Activated CD4-positive, alpha-beta T cell treated with anti-CD3 and anti-CD28 coated beads for 1 hour (primary cell): ENCODE data around the gene NAP1L2.
A peak's percentile ranks its signal among the peaks of the same experiment; 100 is the strongest.
"Not testable (repeated sequence)": the region's sequence is repeated elsewhere in the genome, so short reads cannot be mapped to it uniquely, and the experiment has no call there.

ENCODE experiments used
- DNase-seq: peaks from one replicate; pipeline ENCODE4 v3.0.0-alpha.2; 2020

NAP1L2 gene, protein sequence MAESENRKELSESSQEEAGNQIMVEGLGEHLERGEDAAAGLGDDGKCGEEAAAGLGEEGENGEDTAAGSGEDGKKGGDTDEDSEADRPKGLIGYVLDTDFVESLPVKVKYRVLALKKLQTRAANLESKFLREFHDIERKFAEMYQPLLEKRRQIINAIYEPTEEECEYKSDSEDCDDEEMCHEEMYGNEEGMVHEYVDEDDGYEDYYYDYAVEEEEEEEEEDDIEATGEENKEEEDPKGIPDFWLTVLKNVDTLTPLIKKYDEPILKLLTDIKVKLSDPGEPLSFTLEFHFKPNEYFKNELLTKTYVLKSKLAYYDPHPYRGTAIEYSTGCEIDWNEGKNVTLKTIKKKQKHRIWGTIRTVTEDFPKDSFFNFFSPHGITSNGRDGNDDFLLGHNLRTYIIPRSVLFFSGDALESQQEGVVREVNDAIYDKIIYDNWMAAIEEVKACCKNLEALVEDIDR

DNA sequence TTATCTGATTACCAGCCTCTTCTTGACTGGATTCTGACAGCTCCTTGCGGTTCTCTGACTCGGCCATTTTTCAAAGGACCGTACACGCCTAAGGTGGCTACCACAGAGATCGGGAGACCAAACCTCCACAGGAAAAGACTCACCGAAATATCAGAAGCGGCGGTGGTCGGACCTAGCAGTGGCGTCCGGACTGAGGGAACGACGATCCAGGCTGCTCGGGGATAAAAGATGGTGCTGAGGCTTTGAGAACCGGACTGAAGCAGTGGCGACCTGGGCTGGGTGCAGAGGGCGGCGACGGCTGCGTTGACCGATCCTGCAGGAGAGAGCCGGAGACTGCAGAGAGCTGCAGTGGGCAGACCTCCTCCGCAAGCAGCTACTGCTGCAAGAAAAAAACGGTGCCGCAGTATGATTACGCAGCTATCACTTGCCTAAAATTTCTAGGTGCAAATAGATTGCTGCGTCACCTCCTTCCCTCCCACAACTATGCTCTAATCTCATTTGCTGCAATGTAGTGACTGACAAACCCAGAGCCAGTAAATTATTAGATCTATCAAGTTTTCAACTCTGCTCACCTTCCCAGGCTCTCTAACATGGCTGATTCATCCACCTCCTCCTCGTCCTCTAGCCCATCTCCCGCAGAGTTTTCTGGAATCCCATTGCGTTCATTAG is at the start of gene NAP1L2:
Gene NAP1L2 (minus strand): TSS at position 426 of the 669 bp plus-strand sequence. CDS start 359 bp downstream, at position 67.
- DNase-seq: peak; percentile 15

- no peak for DNase-seq
Observed at GRCh38 chrX:73262991-73263390, 48.3 kb upstream of the NAP1L2 start.

DNA sequence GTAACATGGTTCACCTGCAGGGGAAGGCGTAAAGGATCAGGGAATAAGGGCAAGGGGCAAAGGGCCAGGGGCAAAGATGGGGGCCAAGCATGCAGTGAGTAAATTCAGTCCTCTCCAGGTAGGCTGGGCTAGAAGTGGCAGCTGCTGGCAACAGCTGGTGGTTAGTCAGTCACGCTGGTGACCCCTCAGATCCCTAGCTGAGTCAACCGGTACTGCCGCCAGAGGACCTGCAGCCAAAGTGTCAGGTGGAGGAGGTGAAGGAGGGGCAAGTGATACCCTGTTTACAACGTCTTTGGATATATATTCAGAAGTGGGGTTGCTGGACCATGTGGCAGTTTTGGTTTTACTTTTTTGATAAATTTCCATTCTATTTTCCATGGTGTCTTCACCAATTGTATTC is 24.6 kb upstream of the NAP1L2 start:
- DNase-seq: no peak

DNA sequence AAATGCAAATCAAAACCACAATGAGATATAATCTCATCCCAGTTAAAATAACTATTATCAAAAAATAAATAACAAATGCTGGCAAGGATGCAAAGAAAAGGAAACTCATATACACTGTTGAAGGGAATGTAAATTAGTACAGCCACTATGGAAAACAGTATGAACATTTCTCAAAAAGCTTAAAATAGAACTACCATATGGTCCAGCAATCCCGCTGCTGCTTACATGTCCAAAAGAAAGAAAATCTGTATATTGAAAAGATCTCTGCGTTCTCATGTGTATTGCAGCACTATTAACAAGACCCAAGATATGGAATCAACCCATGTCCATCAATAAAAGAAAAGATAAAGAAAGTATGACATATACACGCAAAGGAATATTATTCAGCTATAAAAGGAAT is 3.0 kb upstream of the NAP1L2 start:
- no peak for DNase-seq

- no peak for DNase-seq
Observed at GRCh38 chrX:73215246-73215645, 595 bp upstream of the NAP1L2 start.

- DNase-seq: no peak
Observed at GRCh38 chrX:73213734-73214425, 771 bp downstream of the NAP1L2 start.

GRCh38 chrX:73206366-73206765 is 8.3 kb downstream of the NAP1L2 start:
- no peak for DNase-seq

GRCh38 chrX:73182502-73183114 is 32.0 kb downstream of the NAP1L2 start:
- no peak for DNase-seq

- not testable (repeated sequence) for DNase-seq
Observed at GRCh38 chrX:73168945-73169344, 45.7 kb downstream of the NAP1L2 start.
